H9 (cell line): ENCODE measurements around the gene PRUNE1. TPM values are rescaled to one million over a fixed set of nuclear protein-coding genes. Genes with fewer than 3 reads are reported as not detected.

Experiments used
- DNase-seq: peaks from one replicate; pipeline ENCODE4 v3.0.0-alpha.2; 2017
- H2AFZ ChIP-seq: one replicate; pipeline ENCODE4 v1.6.1; 2013; ENCODE audit warnings: mild to moderate bottlenecking, low read length, control low read depth, moderate library complexity
- H2AK5ac ChIP-seq: 2 replicates; pipeline ENCODE4 v1.6.1; 2013; ENCODE audit warnings: low read length, control low read depth, mixed read lengths; ENCODE audit not compliant: insufficient read length
- H2BK120ac ChIP-seq: one replicate; pipeline ENCODE4 v1.6.1; 2013; ENCODE audit warnings: low read depth, mild to moderate bottlenecking, low read length, control low read depth, inconsistent platforms; ENCODE audit not compliant: poor library complexity, severe bottlenecking
- H2BK12ac ChIP-seq: 2 replicates; pipeline ENCODE4 v1.6.1; 2013; ENCODE audit warnings: low read length, control low read depth, mixed read lengths, low read depth; ENCODE audit not compliant: insufficient read length
- H2BK15ac ChIP-seq: 2 replicates; pipeline ENCODE4 v1.6.1; 2013; ENCODE audit warnings: low read depth, low read length, control low read depth
- H2BK20ac ChIP-seq: one replicate; pipeline ENCODE4 v1.6.1; 2013; ENCODE audit warnings: low read depth, mild to moderate bottlenecking, low read length, control low read depth, inconsistent platforms; ENCODE audit not compliant: poor library complexity, severe bottlenecking
- H2BK5ac ChIP-seq: 2 replicates; pipeline ENCODE4 v1.6.1; 2013; ENCODE audit warnings: low read length, control low read depth, mixed read lengths; ENCODE audit not compliant: insufficient read length
- H3K14ac ChIP-seq: 2 replicates; pipeline ENCODE4 v1.6.1; 2013; ENCODE audit warnings: low read length, control low read depth; ENCODE audit not compliant: insufficient read depth
- H3K18ac ChIP-seq: 2 replicates; pipeline ENCODE4 v1.6.1; 2013; ENCODE audit warnings: low read depth, mild to moderate bottlenecking, mixed read lengths, low read length, control low read depth; ENCODE audit not compliant: insufficient read length
- H3K23ac ChIP-seq: 2 replicates; pipeline ENCODE4 v1.6.1; 2013; ENCODE audit warnings: low read length, control low read depth, mixed read lengths, low read depth; ENCODE audit not compliant: insufficient read length
- H3K23me2 ChIP-seq: 2 replicates; pipeline ENCODE4 v1.6.1; 2013; ENCODE audit warnings: low read depth, mild to moderate bottlenecking, mixed read lengths, low read length, control low read depth; ENCODE audit not compliant: insufficient read length, poor library complexity, severe bottlenecking
- H3K27ac ChIP-seq: 2 replicates; pipeline ENCODE4 v1.5.1; 2013; ENCODE audit warnings: low read length, control low read depth, mixed read lengths, low read depth; ENCODE audit not compliant: insufficient read length
- H3K27me3 ChIP-seq: 2 replicates; pipeline ENCODE4 v1.6.1; 2013; ENCODE audit warnings: low read length, control low read depth, inconsistent platforms; ENCODE audit not compliant: insufficient read depth
- H3K4ac ChIP-seq: 2 replicates; pipeline ENCODE4 v1.6.1; 2013; ENCODE audit warnings: low read depth, mild to moderate bottlenecking, control low read depth, inconsistent platforms, low read length, moderate library complexity
- H3K4me1 ChIP-seq: 2 replicates; pipeline ENCODE4 v1.6.1; 2013; ENCODE audit warnings: low read length, control low read depth, inconsistent platforms; ENCODE audit not compliant: insufficient read depth
- H3K4me2 ChIP-seq: 2 replicates; pipeline ENCODE4 v1.6.1; 2013; ENCODE audit warnings: low read length, control low read depth, mixed read lengths; ENCODE audit not compliant: insufficient read length, insufficient read depth
- H3K56ac ChIP-seq: 2 replicates; pipeline ENCODE4 v1.6.1; 2013; ENCODE audit warnings: low read depth, mild to moderate bottlenecking, mixed read lengths, low read length, control low read depth; ENCODE audit not compliant: insufficient read length
- H3K79me1 ChIP-seq: 2 replicates; pipeline ENCODE4 v1.6.1; 2013; ENCODE audit warnings: low read depth, mild to moderate bottlenecking, moderate library complexity, low read length, control low read depth, inconsistent platforms; ENCODE audit not compliant: insufficient read depth, poor library complexity, severe bottlenecking
- H3K79me2 ChIP-seq: 2 replicates; pipeline ENCODE4 v1.6.1; 2013; ENCODE audit warnings: low read length, control low read depth, inconsistent platforms; ENCODE audit not compliant: insufficient read depth
- H3K9ac ChIP-seq: 2 replicates; pipeline ENCODE4 v1.6.1; 2013; ENCODE audit warnings: low read length, control low read depth, mixed read lengths; ENCODE audit not compliant: insufficient read length; ENCODE audit errors: extremely low read depth
- H3K9me3 ChIP-seq: one replicate; pipeline ENCODE4 v1.6.1; 2013; ENCODE audit warnings: low read depth, low read length, inconsistent platforms; ENCODE audit not compliant: control insufficient read depth
- H3T11ph ChIP-seq: one replicate; pipeline ENCODE4 v1.6.1; 2013; ENCODE audit warnings: mild to moderate bottlenecking, low read length, control low read depth, inconsistent platforms
- H4K20me1 ChIP-seq: one replicate; pipeline ENCODE4 v1.6.1; 2013; ENCODE audit not compliant: control insufficient read depth, insufficient read length, insufficient read depth
- H4K5ac ChIP-seq: 2 replicates; pipeline ENCODE4 v1.6.1; 2013; ENCODE audit warnings: low read depth, mild to moderate bottlenecking, mixed read lengths, low read length, control low read depth; ENCODE audit not compliant: insufficient read length
- H4K8ac ChIP-seq: replicated peaks from 2 replicates; pipeline ENCODE4 v1.6.1; 2013; ENCODE audit warnings: low read length, control low read depth, mixed read lengths, low read depth; ENCODE audit not compliant: insufficient read length
- H4K91ac ChIP-seq: 2 replicates; pipeline ENCODE4 v1.6.1; 2013; ENCODE audit warnings: low read depth, mild to moderate bottlenecking, moderate library complexity, mixed read lengths, low read length, control low read depth; ENCODE audit not compliant: insufficient read length
- H3K27ac Mint-ChIP-seq, 3 experiments: 2 replicates in 2 of 3; 3 replicates in 1 of 3; pipeline ENCODE4 v1.8.0; 2020 to 2021; ENCODE audit warnings: mixed read lengths in 3 of 3, mild to moderate bottlenecking in 1 of 3, moderate library complexity in 1 of 3
- H3K27me3 Mint-ChIP-seq: 2 replicates; pipeline ENCODE4 v1.8.0; 2021; ENCODE audit warnings: low read depth, mild to moderate bottlenecking, moderate library complexity, mixed read lengths
- H3K36me3 Mint-ChIP-seq, 3 experiments: 2 replicates in 2 of 3; 3 replicates in 1 of 3; pipeline ENCODE4 v1.8.0; 2020 to 2021; ENCODE audit warnings: low read depth in 3 of 3, mixed read lengths in 3 of 3; ENCODE audit not compliant: insufficient read depth in 1 of 3
- H3K4me1 Mint-ChIP-seq, 2 experiments: 2 replicates each; pipeline ENCODE4 v1.8.0; 2020; ENCODE audit warnings: mixed read lengths in 2 of 2
- H3K4me3 Mint-ChIP-seq, 2 experiments: 2 replicates in 1 of 2; 3 replicates in 1 of 2; pipeline ENCODE4 v1.8.0; 2020 to 2021; ENCODE audit warnings: mild to moderate bottlenecking in 2 of 2, mixed read lengths in 2 of 2, moderate library complexity in 1 of 2
- H3K9me3 Mint-ChIP-seq, 2 experiments: 2 replicates in 1 of 2; 3 replicates in 1 of 2; pipeline ENCODE4 v1.8.0; 2020; ENCODE audit warnings: mild to moderate bottlenecking in 2 of 2, mixed read lengths in 2 of 2, moderate library complexity in 1 of 2
- WGBS: extraction: QIAGEN DNeasy Blood & Tissue Kit; methylation state at CpG from one replicate; pipeline ENCODE4 v1.1.7; 2013; ENCODE audit warnings: missing lambda C conversion rate, low lambda C conversion rate, mixed read lengths; ENCODE audit not compliant: insufficient read length; ENCODE audit errors: extremely low coverage; 5-methylcytosine and 5-hydroxymethylcytosine counted together
- total RNA-seq: library from RNA; stranded (reverse); gene quantifications from 2 replicates; pipeline ENCODE4 v1.2.1, GENCODE V29; 2021
- TF ChIP-seq, protein P1 (sequence below): fragments of 200-600 bp; sonication (generic); conservative IDR thresholded peaks from 3 replicates; pipeline ENCODE4 v1.8.0; 2021; ENCODE audit warnings: antibody characterized with exemption, mild to moderate bottlenecking

PRUNE1 gene
- total RNA-seq, 1 experiment from 2014 or later, result 22.3 TPM

DNA sequence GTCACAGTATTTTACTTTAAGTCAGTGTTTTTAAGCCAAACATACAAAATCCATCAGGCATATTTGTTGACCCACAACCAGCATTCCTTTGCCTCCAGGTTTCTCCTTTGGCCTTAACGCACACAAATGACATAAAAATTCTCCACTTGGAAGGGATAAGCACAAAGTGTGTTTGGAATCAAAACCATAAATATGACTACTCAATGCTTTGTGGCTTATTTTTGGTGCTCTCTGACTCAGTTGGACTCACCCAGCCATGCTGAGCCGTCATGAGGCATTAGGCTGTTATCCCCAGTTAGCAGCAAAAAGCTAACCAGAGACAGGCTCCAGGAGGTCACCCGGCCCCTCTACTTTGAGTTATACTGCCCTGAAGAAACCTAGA, 948 bp downstream of the PRUNE1 start:
- no peak overlapping the region for H2BK5ac ChIP-seq
- no peaks in the 10 kb centered on the region; the same call in 1 of the 2 replicates for H3K27me3 Mint-ChIP-seq

More for the DNA sequence above, 948 bp downstream of the PRUNE1 start:
- no peak overlapping the region for H3K56ac ChIP-seq
- no peak overlapping the region for H3K27ac ChIP-seq
- no peak for DNase-seq
- H2BK12ac ChIP-seq, result no peak overlapping the region
- H4K91ac ChIP-seq, result no peak overlapping the region
- H4K8ac ChIP-seq, result no peak overlapping the region
- no peak overlapping the region for H3K18ac ChIP-seq
- H3K4ac ChIP-seq, result no peak overlapping the region
- no peaks in the 10 kb centered on the region for H3K79me1 ChIP-seq
- peak overlapping the region; percentile 77 for H3K4me2 ChIP-seq
- H3T11ph ChIP-seq, result no peak overlapping the region
- Mint-ChIP-seq H3K4me3 (peak overlapping the region; percentile 97 to 99), H3K9me3 (no peaks in the 10 kb centered on the region; a peak in 2 of 5 replicates), H3K27ac (peak overlapping the region in 1 of 3 experiments; percentile 94; a peak in 2 of 7 replicates), H3K4me1 (peaks cover 35 to 41% of the 10 kb centered on the region in 2 experiments), H3K36me3 (no peaks in the 10 kb centered on the region)
- no peaks in the 10 kb centered on the region for H4K20me1 ChIP-seq
- H2BK15ac ChIP-seq, result no peak overlapping the region
- no peak overlapping the region for H4K5ac ChIP-seq
- WGBS, result no CpG with 5 or more reads among the region's 3 CpGs
- H3K23me2 ChIP-seq, result peaks cover 13% of the 10 kb centered on the region
- no peaks in the 10 kb centered on the region for H3K9me3 ChIP-seq
- no peak overlapping the region for H2BK20ac ChIP-seq
- no peaks in the 10 kb centered on the region for H3K27me3 ChIP-seq
- H2BK120ac ChIP-seq, result no peak overlapping the region
- H2AFZ ChIP-seq, result no peak overlapping the region
- H3K23ac ChIP-seq, result no peak overlapping the region
- no peaks in the 10 kb centered on the region; the same call in 1 of the 2 replicates for H3K79me2 ChIP-seq
- no peak overlapping the region for H2AK5ac ChIP-seq
- TF ChIP-seq, protein P1, sequence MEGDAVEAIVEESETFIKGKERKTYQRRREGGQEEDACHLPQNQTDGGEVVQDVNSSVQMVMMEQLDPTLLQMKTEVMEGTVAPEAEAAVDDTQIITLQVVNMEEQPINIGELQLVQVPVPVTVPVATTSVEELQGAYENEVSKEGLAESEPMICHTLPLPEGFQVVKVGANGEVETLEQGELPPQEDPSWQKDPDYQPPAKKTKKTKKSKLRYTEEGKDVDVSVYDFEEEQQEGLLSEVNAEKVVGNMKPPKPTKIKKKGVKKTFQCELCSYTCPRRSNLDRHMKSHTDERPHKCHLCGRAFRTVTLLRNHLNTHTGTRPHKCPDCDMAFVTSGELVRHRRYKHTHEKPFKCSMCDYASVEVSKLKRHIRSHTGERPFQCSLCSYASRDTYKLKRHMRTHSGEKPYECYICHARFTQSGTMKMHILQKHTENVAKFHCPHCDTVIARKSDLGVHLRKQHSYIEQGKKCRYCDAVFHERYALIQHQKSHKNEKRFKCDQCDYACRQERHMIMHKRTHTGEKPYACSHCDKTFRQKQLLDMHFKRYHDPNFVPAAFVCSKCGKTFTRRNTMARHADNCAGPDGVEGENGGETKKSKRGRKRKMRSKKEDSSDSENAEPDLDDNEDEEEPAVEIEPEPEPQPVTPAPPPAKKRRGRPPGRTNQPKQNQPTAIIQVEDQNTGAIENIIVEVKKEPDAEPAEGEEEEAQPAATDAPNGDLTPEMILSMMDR, result no peak
- no peak overlapping the region for H3K14ac ChIP-seq
- peaks cover 5% of the 10 kb centered on the region; the same call in 1 of the 2 replicates for H3K4me1 ChIP-seq
- peak overlapping the region; percentile 42 for H3K9ac ChIP-seq
